Breast epithelium (tissue), 3 donors: Measurements from ENCODE around the gene SEC11A.

Experiments
- POLR2A ChIP-seq: fragments of 450-650 bp; IDR thresholded peaks from one replicate; pipeline ENCODE4 v1.6.1; 2016; ENCODE audit warnings: antibody characterized with exemption, mild to moderate bottlenecking, moderate library complexity
- POLR2AphosphoS5 ChIP-seq, 3 donors: sonication (generic); formaldehyde crosslinking; IDR thresholded peaks; one replicate each; pipeline ENCODE4 v1.6.1; 2017; ENCODE audit warnings: antibody characterized with exemption in 3 of 3
- TF ChIP-seq, protein P1 (sequence below), 3 donors: fragments of 450-650 bp; IDR thresholded peaks; one replicate each; pipeline ENCODE4 v1.5.1; 2016 to 2017; ENCODE audit warnings: antibody characterized with exemption in 3 of 3, mild to moderate bottlenecking in 3 of 3, moderate library complexity in 3 of 3

DNA sequence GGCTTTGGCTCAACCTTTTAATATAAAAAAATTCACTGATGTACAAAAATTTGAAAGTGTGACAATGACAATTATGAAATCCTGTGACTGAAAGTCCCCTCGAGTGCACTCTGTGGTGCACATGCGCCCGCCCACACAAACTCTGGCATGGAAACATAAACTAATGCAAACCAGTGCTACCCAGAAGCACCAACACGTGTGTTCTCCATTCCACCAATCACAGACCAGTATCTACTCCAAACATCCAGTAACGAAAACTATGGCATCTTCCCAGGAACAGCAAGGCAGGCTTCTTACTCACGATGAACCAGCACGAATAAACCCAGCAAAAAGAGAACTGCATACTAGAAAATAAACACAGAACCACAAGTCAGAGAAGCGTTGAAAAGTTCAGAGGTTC, 46.2 kb downstream of the SEC11A start:
- TF ChIP-seq POLR2A: no peak
- TF ChIP-seq, protein P1, sequence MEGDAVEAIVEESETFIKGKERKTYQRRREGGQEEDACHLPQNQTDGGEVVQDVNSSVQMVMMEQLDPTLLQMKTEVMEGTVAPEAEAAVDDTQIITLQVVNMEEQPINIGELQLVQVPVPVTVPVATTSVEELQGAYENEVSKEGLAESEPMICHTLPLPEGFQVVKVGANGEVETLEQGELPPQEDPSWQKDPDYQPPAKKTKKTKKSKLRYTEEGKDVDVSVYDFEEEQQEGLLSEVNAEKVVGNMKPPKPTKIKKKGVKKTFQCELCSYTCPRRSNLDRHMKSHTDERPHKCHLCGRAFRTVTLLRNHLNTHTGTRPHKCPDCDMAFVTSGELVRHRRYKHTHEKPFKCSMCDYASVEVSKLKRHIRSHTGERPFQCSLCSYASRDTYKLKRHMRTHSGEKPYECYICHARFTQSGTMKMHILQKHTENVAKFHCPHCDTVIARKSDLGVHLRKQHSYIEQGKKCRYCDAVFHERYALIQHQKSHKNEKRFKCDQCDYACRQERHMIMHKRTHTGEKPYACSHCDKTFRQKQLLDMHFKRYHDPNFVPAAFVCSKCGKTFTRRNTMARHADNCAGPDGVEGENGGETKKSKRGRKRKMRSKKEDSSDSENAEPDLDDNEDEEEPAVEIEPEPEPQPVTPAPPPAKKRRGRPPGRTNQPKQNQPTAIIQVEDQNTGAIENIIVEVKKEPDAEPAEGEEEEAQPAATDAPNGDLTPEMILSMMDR (IDR thresholded peaks at IDR 0.05): no peak
- TF ChIP-seq POLR2AphosphoS5 (IDR thresholded peaks at IDR 0.05): no peak
